Activated T-cell treated with anti-CD3 and anti-CD28 coated beads for 4 hours (primary cell): ENCODE data around the gene SNTG2.
"Not testable (repeated sequence)": the region's sequence is repeated elsewhere in the genome, so short reads cannot be mapped to it uniquely, and the experiment has no call there.

Source experiments
- DNase-seq: peaks from one replicate; pipeline ENCODE4 v3.0.0-alpha.2; 2020

Gene SNTG2

GRCh38 chr2:1400943-1401735 is 450.5 kb downstream of the SNTG2 start:
- DNase-seq = no peak

- no peak for DNase-seq
These were observed 451.4 kb downstream of the SNTG2 start for GRCh38 chr2:1402064-1402463.

GRCh38 chr2:1403565-1403964 is 452.9 kb downstream of the SNTG2 start:
- DNase-seq = no peak

- DNase-seq = no peak
These were observed 454.5 kb downstream of the SNTG2 start for GRCh38 chr2:1405124-1405523.

DNA sequence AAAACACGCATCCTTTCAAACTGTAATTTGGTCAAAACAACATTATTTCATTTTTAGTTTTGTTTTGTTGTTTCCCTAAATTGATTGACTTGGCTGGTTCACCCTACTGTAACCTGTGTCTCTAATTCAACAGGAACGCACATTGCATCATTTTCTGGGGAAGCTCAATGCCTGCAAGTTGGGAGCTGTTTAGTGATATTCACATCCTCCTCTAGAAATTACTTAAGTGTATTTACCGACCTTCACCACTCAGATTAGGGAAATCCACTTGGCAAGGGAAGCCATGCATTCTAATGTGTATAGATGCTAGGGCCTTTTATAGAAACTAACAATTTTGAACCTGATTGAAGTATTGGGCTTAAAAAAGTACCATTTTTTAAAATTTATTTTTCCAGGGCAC is 455.3 kb downstream of the SNTG2 start:
- DNase-seq = no peak

DNA sequence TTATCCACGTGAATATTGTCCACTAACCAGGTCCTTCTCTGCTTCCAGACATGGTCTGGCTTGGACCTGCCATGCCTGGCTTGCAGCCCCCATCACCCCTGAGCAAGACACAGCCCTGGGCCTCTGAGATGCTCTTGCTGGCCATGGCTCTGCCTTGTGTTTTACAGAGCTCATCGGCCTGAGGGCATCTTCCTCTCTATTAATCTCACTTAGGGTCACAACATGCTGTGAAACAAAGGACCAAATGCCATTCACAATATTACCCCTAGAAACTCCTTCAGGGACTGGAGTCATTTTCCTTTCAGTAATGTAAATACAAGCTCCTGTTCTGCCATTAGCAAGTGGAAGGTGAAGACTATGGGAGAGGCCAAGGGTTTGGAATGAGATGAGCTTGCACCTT is 455.8 kb downstream of the SNTG2 start:
- DNase-seq = no peak

GRCh38 chr2:1407950-1408675 is 457.5 kb downstream of the SNTG2 start:
- no peak for DNase-seq

DNA sequence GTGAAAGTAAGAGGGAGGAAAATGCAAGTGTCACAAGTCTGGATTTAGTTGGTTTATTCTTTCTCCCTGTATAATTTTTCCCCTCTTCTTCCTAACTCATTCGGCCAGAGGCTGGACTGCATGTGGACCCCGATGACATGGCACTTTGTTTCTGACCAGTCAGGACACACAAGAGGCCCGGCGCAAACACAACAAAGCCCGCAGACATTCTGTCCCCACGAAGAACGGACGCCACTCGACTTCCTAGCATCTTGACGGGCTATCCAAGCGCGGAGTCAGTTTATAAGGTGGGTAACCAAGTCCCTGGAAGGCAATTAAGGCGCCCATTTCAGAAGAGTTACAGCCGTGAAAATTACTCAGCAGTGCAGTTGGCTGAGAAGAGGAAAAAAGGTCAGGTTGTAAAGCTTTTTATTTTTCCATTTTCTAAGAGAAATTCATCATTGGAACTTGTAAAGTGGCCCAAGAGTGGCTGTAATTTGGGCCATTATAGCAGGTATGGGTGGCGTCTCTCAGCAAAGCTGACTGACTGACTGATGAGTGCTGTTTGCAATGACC is 462.6 kb downstream of the SNTG2 start, which contains the start of gene TPO:
TSS of gene TPO (plus strand) at position 308 of the 555 bp plus-strand sequence. CDS start 946 bp downstream, outside the sequence.
- no peak for DNase-seq

- no peak for DNase-seq
These were observed 463.5 kb downstream of the SNTG2 start for GRCh38 chr2:1414121-1414520.

GRCh38 chr2:1414901-1415300 is 464.3 kb downstream of the SNTG2 start:
- not testable (repeated sequence) for DNase-seq

DNA sequence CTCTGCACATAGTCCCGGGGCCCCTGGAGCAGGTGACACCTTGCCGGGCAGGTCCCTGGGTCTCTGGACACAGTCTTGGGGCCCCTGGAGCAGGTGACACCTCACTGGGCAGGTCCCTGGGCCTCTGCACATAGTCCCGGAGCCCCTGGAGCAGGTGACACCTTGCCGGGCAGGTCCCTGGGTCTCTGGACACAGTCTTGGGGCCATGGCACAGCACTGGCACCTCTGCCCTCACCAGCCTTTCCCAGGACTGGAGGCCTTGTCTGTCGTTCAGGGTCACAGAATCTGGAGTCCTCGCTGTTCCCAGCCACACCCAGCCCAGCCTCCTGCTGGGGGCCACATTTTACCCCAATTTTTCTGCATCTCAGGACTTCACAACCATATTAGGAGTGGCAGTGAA is 464.9 kb downstream of the SNTG2 start:
- no peak for DNase-seq
